ENCODE measurements around the gene ADAM12.

- TF ChIP-seq POLR2AphosphoS5 (IDR thresholded peaks at IDR 0.05; ENCODE audit: borderline replicate concordance, low read depth, low read length) (no peak), EZH2 (IDR thresholded peaks at IDR 0.05) (no peak), FOXP2 (optimal IDR thresholded peaks at IDR 0.05; ENCODE audit: control extremely low read depth, extremely low read length, insufficient read depth) (no peak)
Measured at GRCh38 chr10:126060261-126060931, 327.9 kb downstream of the ADAM12 start.

Measured in SK-N-MC (cell line).